Thoracic aorta endothelial cell (primary cell): ENCODE results near the gene STK10. TPM values are rescaled to one million over a fixed set of nuclear protein-coding genes. Genes with fewer than 3 reads are reported as not detected.

ENCODE experiments used
- total RNA-seq: library from RNA; depleted of rRNA; stranded (reverse); fragments of >200 nt; gene quantifications from 2 replicates; pipeline ENCODE4 v1.2.3, GENCODE V29; 2012

Gene STK10
- total RNA-seq = 49.2 and 57.3 TPM in 2 replicates

DNA sequence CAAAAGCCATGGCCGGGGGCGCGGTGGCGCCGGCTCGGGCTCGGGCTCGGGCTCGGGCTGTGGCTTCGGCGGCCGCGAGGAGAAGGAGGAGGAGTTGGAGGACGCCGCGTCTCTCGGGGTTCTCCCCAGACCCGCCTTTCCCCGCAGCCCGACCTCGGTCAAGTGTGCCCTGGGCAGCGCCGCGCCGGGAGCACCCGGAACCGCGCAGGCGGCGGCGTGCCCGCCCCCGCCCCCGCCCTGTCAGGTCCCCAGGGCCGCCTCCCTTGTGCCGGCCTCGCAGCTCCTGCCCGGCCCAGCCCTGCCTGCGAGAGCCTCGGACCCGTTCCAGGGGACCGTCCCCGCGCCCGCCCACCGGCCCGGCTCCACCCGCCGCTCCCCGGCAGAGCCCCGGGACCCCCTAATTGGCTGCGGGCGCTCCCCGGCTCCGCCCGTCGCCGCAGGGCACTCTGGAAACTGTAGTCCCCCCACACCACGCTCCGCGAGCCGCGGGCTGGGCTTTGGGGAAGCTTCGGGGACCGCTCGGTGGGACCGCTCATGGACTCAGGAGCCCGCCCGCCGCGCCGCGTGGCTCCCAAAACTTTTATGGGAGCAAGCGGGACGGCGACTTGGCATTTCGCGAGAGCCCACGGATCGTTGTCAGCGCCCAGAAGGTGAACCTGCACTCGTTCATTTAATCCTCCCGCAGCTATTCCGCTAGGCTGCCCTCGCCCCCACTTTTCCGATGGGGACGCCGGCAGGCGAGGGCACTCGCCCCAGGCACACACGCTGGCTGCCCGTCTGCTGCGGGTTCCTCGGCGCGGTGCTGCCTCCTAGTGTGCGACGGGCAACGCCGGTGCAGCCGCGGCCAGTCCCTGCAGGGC, at the start of gene STK10:
Gene STK10 (minus strand): TSS at position 192 of the 860 bp plus-strand sequence. CDS start 182 bp downstream, at position 10.

DNA sequence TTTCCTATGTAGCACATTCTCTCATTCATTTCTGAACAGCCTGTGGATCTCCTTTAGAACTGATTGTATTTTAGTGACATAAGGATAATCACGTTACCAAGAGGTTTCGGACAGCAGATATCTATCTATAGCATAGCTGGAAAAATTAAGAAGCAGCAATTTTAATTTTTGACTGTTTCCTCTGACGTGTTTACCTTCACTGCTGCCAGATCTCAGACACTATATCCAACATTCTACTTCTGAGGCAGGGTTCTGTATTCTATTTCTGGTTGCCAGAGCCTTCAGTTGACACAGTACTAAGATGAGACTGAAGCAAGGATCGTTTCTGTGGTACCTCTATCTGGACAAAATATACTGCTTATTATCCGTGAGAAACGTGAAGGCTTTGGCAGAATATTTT, 5.8 kb upstream of the STK10 start, which contains the start of gene EFCAB9:
Gene EFCAB9 (plus strand): TSS at position 301 of the 400 bp plus-strand sequence. CDS start 1 bp downstream, at position 302.

DNA sequence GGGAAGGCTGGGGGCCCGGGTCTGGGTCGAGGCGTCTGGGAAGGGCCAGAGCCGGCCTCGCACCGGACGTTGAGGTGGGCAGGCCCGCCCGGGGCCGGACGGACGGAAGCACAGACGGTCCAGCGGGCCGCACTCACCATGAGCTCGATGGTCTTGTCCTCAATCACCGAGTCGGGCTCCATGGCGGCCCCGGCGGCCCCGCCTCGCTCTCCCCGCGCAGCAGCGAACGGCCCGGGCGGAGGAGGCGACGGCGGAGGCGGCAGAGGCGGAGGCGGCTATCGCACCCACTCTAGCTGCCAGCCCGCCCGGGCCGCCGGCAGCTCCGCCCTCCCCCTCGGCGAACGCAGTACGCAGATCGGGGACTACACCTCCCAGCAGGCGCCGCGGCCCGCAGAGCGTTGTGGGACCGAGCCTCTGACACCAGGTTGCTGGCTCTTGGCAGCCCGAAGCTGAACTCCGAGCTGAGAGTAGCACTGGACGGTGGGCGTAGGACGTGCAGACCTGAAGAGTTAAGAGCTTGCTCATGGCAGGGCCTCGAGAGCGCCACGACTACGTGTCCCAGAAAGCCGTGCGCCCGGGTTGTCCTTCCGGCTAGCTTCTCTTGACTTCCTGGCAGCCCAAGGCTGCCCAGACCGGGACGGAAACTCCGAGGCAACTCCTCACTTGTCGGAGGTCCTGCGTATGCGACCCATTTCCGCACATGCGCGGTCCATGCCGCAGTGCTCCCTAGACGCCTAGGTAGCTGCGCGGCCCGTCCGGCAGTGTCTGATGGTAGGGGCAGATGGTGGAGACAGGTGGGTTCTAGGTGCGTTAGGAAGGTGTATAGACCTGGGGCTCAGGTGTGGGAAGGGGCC, 181.5 kb downstream of the STK10 start, which contains the start of gene FBXW11:
Gene FBXW11 (minus strand): TSS at position 318 of the 854 bp plus-strand sequence. CDS start 136 bp downstream, at position 182.

Other genes starting within 250 kb of the STK10 start
- 73.1 and 80.4 TPM in 2 replicates for gene FBXW11, start 181.6 kb downstream of the STK10 start, total RNA-seq
- gene EFCAB9, start 5.9 kb upstream of the STK10 start, total RNA-seq = not detected in 2 replicates
- 26.2 and 30.2 TPM in 2 replicates for gene UBTD2, start 95.5 kb upstream of the STK10 start, total RNA-seq